HG02885 (cell line): ENCODE results near the gene DLG2.

Source experiments
- ATAC-seq: cut with Tn5 transposase; IDR thresholded peaks from one replicate; pipeline ENCODE4 v1.9.1; 2021; ENCODE audit warnings: mild to moderate bottlenecking; ENCODE audit not compliant: unreplicated experiment, poor library complexity

Gene DLG2

GRCh38 chr11:84950569-84951270 is 676.4 kb downstream of the DLG2 start:
- no peak for ATAC-seq

GRCh38 chr11:84947970-84948580 is 679.1 kb downstream of the DLG2 start:
- no peak for ATAC-seq

- no peak for ATAC-seq
These were observed 680.1 kb downstream of the DLG2 start for GRCh38 chr11:84947070-84947469.

- no peak for ATAC-seq
These were observed 696.3 kb downstream of the DLG2 start for GRCh38 chr11:84930863-84931262.

- no peak for ATAC-seq
These were observed 697.4 kb downstream of the DLG2 start for GRCh38 chr11:84929738-84930137.

- ATAC-seq, result no peak
These were observed 702.9 kb downstream of the DLG2 start for GRCh38 chr11:84924154-84924692.

- ATAC-seq, result no peak
These were observed 703.7 kb downstream of the DLG2 start for GRCh38 chr11:84923489-84923888.

GRCh38 chr11:84922836-84923235 is 704.3 kb downstream of the DLG2 start:
- ATAC-seq, result no peak

GRCh38 chr11:84922212-84922805 is 704.8 kb downstream of the DLG2 start:
- ATAC-seq, result no peak

GRCh38 chr11:84914511-84914910 is 712.6 kb downstream of the DLG2 start:
- ATAC-seq, result no peak

GRCh38 chr11:84909740-84910139 is 717.4 kb downstream of the DLG2 start:
- no peak for ATAC-seq

- no peak for ATAC-seq
These were observed 720.1 kb downstream of the DLG2 start for GRCh38 chr11:84906995-84907394.

GRCh38 chr11:84905411-84905810 is 721.7 kb downstream of the DLG2 start:
- no peak for ATAC-seq

- ATAC-seq, result no peak
These were observed 724.7 kb downstream of the DLG2 start for GRCh38 chr11:84902445-84902844.

- ATAC-seq, result no peak
These were observed 725.2 kb downstream of the DLG2 start for GRCh38 chr11:84901991-84902390.

- ATAC-seq, result no peak
These were observed 727.4 kb downstream of the DLG2 start for GRCh38 chr11:84899740-84900139.

GRCh38 chr11:84899134-84899533 is 728.0 kb downstream of the DLG2 start:
- ATAC-seq, result no peak

GRCh38 chr11:84894666-84895065 is 732.5 kb downstream of the DLG2 start:
- ATAC-seq, result no peak

GRCh38 chr11:84890676-84891075 is 736.5 kb downstream of the DLG2 start:
- ATAC-seq, result no peak

- no peak for ATAC-seq
These were observed 737.6 kb downstream of the DLG2 start for GRCh38 chr11:84889556-84889955.

- ATAC-seq, result no peak
These were observed 740.0 kb downstream of the DLG2 start for GRCh38 chr11:84887055-84887629.
